Measurements from ENCODE around the gene CDH8.

DNA sequence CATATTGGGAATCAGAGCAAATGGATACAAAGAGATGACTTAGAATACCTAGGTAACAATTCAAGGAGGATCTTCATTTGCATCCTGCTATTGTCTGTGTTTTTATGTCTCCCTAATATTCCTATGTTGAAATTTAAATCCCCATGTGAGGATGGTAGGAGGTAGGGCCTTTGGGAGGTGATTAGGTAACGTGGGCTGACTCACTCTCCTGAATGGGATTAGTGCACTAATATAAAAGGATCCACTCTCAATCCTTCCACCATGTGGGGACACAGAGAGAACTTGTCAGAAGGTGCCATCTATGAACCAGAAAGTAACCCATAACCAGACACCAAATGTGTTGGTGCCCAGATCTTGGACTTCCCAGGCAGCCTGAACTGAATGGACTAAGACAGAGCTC, 83.4 kb downstream of the CDH8 start:
- TF ChIP-seq CTCF (IDR thresholded peaks at IDR 0.05; ENCODE audit: low read depth, low read length, poor library complexity, severe bottlenecking) (no peak), EZH2phosphoT487 (IDR thresholded peaks at IDR 0.05; ENCODE audit: borderline replicate concordance, low read length) (no peak)

Data from DOHH2 (cell line).